Caki2 (cell line): ENCODE data around the gene ARIH1. TPM values are rescaled to one million over a fixed set of nuclear protein-coding genes. Genes with fewer than 3 reads are reported as not detected.
A peak's percentile ranks its signal among the peaks of the same experiment; 100 is the strongest.
"Not testable (repeated sequence)": the region's sequence is repeated elsewhere in the genome, so short reads cannot be mapped to it uniquely, and the experiment has no call there.

Experiments
- DNase-seq: peaks from one replicate; pipeline ENCODE4 v3.0.0-alpha.2; 2015; ENCODE audit warnings: low read depth
- in situ Hi-C: cut with HindIII; loops from 2 replicates; pipeline ENCODE4 v1.10.0; 2016; ENCODE audit warnings: low sequenced_read_pairs, low pct_unique_long_range_greater_than_20kb, mixed read lengths
- total RNA-seq: library from RNA; depleted of rRNA; stranded (reverse); fragments of >200 nt; shearing (Covaris generic); gene quantifications from 2 replicates; pipeline ENCODE4 v1.2.3, GENCODE V29; 2014; ENCODE audit warnings: low replicate concordance; rRNA removed

The ARIH1 gene
- 26.2 and 31.0 TPM in 2 replicates for total RNA-seq

GRCh38 chr15:72473614-72474465, at the start of gene ARIH1:
Gene ARIH1, plus strand, starts transcription at chr15:72474330. Its CDS starts 310 bp downstream, at chr15:72474640.
- DNase-seq: peak; percentile 96
- in situ Hi-C loops: no loop called here

GRCh38 chr15:72426753-72427152, 47.4 kb upstream of the ARIH1 start:
- in situ Hi-C loops: no loop called here
- DNase-seq: no peak

GRCh38 chr15:72437650-72438316, 36.3 kb upstream of the ARIH1 start:
- DNase-seq: no peak
- in situ Hi-C loops: no loop called here

- DNase-seq, in situ Hi-C loops: not testable (repeated sequence)
Observed at GRCh38 chr15:72442848-72443247, 31.3 kb upstream of the ARIH1 start.

- in situ Hi-C loops: no loop called here
- DNase-seq: no peak
Observed at GRCh38 chr15:72445426-72445825, 28.7 kb upstream of the ARIH1 start.

- in situ Hi-C loops: no loop called here
- DNase-seq: no peak
Observed at GRCh38 chr15:72450805-72451204, 23.3 kb upstream of the ARIH1 start.

- in situ Hi-C loops: no loop called here
- DNase-seq: no peak
Observed at GRCh38 chr15:72451224-72451623, 22.9 kb upstream of the ARIH1 start.

- in situ Hi-C loops: no loop called here
- no peak for DNase-seq
Observed at GRCh38 chr15:72456684-72457083, 17.4 kb upstream of the ARIH1 start.

- in situ Hi-C loops: no loop called here
- no peak for DNase-seq
Observed at GRCh38 chr15:72460402-72460801, 13.7 kb upstream of the ARIH1 start.

GRCh38 chr15:72463702-72464101, 10.4 kb upstream of the ARIH1 start:
- DNase-seq: no peak
- in situ Hi-C loops: no loop called here

- in situ Hi-C loops: no loop called here
- no peak for DNase-seq
Observed at GRCh38 chr15:72464251-72464650, 9.9 kb upstream of the ARIH1 start.

- in situ Hi-C loops: no loop called here
- no peak for DNase-seq
Observed at GRCh38 chr15:72468103-72468502, 6.0 kb upstream of the ARIH1 start.

- peak; percentile 53 for DNase-seq
- in situ Hi-C loops: no loop called here
Observed at GRCh38 chr15:72472992-72473610, 1.0 kb upstream of the ARIH1 start.

GRCh38 chr15:72474466-72474911, 359 bp downstream of the ARIH1 start:
- in situ Hi-C loops: no loop called here
- DNase-seq: no peak

GRCh38 chr15:72474912-72475628, 940 bp downstream of the ARIH1 start:
- in situ Hi-C loops: no loop called here

GRCh38 chr15:72475674-72476073, 1.5 kb downstream of the ARIH1 start:
- no peak for DNase-seq
- in situ Hi-C loops: no loop called here

More at GRCh38 chr15:72474912-72475628, 940 bp downstream of the ARIH1 start:
- DNase-seq: peak; percentile 76

- DNase-seq, in situ Hi-C loops: not testable (repeated sequence)
Observed at GRCh38 chr15:72476330-72476729, 2.2 kb downstream of the ARIH1 start.

GRCh38 chr15:72481015-72481659, 7.0 kb downstream of the ARIH1 start:
- in situ Hi-C loops: no loop called here
- DNase-seq: no peak
